Right lung (tissue), 5 donors: ENCODE data around the gene PANK4. TPM values are rescaled to one million over a fixed set of nuclear protein-coding genes. Genes with fewer than 3 reads are reported as not detected.

Experiments used
- DNase-seq, 2 donors: peaks; one replicate each; pipeline ENCODE4 v3.0.0-alpha.2; 2013
- polyA plus RNA-seq, 5 donors: library from polyadenylated mRNA; unstranded; fragments of 120-200 nt; gene quantifications; one replicate each; pipeline versions ENCODE4 v1.2.1 to v1.2.3, GENCODE V29; 2013; ENCODE audit warnings: inconsistent platforms in 1 of 5, low replicate concordance in 1 of 5; ENCODE audit not compliant: insufficient read length in 5 of 5, insufficient read depth in 1 of 5

Gene PANK4
- polyA plus RNA-seq, 5 donors: 20.2 to 29.0 (median 26.4) TPM

GRCh38 chr1:2545754-2546514 is 19.5 kb upstream of the PANK4 start:
- peak; percentile 65 to 67 for DNase-seq

- DNase-seq: no peak
Measured at GRCh38 chr1:2544875-2545640, 18.7 kb upstream of the PANK4 start.

- no peak for DNase-seq
Measured at GRCh38 chr1:2544093-2544874, 17.9 kb upstream of the PANK4 start.

GRCh38 chr1:2543543-2544092 is 17.2 kb upstream of the PANK4 start:
- no peak for DNase-seq

GRCh38 chr1:2542246-2542915 is 16.0 kb upstream of the PANK4 start:
- no peak for DNase-seq

- DNase-seq: no peak
Measured at GRCh38 chr1:2541619-2542245, 15.3 kb upstream of the PANK4 start.

- DNase-seq: no peak
Measured at GRCh38 chr1:2540816-2541492, 14.6 kb upstream of the PANK4 start.

- no peak for DNase-seq
Measured at GRCh38 chr1:2539312-2539907, 13.0 kb upstream of the PANK4 start.

GRCh38 chr1:2538872-2539271 is 12.5 kb upstream of the PANK4 start:
- no peak for DNase-seq

GRCh38 chr1:2538376-2538775 is 12.0 kb upstream of the PANK4 start:
- no peak for DNase-seq

GRCh38 chr1:2537784-2538115 is 11.4 kb upstream of the PANK4 start:
- DNase-seq: no peak

GRCh38 chr1:2535981-2536380 is 9.6 kb upstream of the PANK4 start:
- DNase-seq: no peak

GRCh38 chr1:2535455-2535854 is 9.1 kb upstream of the PANK4 start:
- no peak for DNase-seq

- no peak for DNase-seq
Measured at GRCh38 chr1:2534687-2535441, 8.5 kb upstream of the PANK4 start.

- DNase-seq: no peak
Measured at GRCh38 chr1:2534315-2534686, 7.9 kb upstream of the PANK4 start.

- no peak for DNase-seq
Measured at GRCh38 chr1:2533365-2533764, 7.0 kb upstream of the PANK4 start.

GRCh38 chr1:2532485-2533160 is 6.2 kb upstream of the PANK4 start:
- DNase-seq: no peak

- DNase-seq: no peak
Measured at GRCh38 chr1:2530513-2531361, 4.3 kb upstream of the PANK4 start.
